Measurements from ENCODE around the gene SCN3B.

DNA sequence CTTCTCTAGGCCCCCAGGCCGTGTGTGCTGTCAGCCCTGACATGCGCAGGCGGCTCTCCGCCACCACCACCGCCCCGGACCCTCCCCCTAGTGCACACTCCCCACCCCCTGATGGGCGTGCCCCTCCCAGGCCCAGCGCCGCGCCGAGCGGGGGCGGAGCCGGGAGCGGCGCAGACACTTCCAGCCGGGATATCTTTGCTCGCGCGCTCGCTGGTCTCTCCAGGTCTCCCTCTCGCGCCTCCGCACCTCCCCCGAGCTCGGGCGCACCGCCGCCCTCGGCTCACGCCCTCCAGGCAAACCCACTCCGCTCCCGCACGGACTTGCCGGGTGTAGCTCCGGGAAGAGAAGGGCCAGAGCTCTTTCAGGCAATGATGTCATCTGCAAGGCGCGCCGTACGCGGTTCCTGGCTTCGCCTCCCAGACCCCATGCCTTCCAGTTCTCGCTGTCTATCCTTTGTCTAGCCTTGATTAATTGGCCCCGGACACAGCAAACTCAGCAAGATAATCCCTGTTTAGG lies at the start of gene SCN3B:
- TF ChIP-seq FOS (IDR thresholded peaks at IDR 0.05; ENCODE audit: low read depth, low read length) (no peak), CTCF (conservative IDR thresholded peaks at IDR 0.05; ENCODE audit: low read depth, low read length) (no peak), MAZ (IDR thresholded peaks at IDR 0.05; ENCODE audit: borderline replicate concordance, low read depth, low read length) (no peak), POLR2A (IDR thresholded peaks at IDR 0.05; ENCODE audit: low read depth, low read length) (no peak), RFX5 (IDR thresholded peaks at IDR 0.05; ENCODE audit: low read depth, low read length) (no peak), MXI1 (IDR thresholded peaks at IDR 0.05; ENCODE audit: borderline replicate concordance, low read depth, low read length) (no peak), CEBPB (IDR thresholded peaks at IDR 0.05; ENCODE audit: low read depth, low read length) (no peak), RCOR1 (IDR thresholded peaks at IDR 0.05; ENCODE audit: insufficient replicate concordance, low read length) (no peak), MAFK (IDR thresholded peaks at IDR 0.05; ENCODE audit: low read depth, low read length) (no peak), BHLHE40 (IDR thresholded peaks at IDR 0.05; ENCODE audit: low read depth, low read length) (no peak), SMC3 (IDR thresholded peaks at IDR 0.05; ENCODE audit: low read depth, low read length) (no peak), NFE2L2 (IDR thresholded peaks at IDR 0.05; ENCODE audit: low read depth, low read length) (no peak)
